ENCODE results near the gene TPRG1.

DNA sequence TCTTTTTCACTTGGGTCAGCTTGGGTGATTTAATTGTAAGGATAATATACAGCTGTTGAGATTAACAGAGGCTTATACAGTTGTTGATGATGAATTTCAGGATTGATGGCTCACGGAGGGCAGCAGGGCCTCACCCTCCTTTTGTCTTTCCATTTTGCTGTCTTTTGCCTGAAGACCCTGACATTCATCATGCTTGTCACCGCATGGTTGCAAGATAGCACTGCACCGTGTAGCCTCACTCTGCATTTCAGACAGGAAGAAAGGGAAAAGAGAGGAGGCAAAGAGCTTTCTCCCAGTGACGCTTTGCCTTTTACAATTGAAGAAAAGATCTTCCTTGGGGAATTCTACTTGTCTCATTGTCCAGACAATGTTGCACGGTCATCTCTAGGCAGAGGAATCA lies 115.1 kb downstream of the TPRG1 start:
- TF ChIP-seq CTCF (IDR thresholded peaks at IDR 0.05; ENCODE audit: poor library complexity) (no peak), EZH2phosphoT487 (IDR thresholded peaks at IDR 0.05; ENCODE audit: low read depth, severe bottlenecking, unreplicated experiment) (no peak), EZH2 (IDR thresholded peaks at IDR 0.05; ENCODE audit: borderline replicate concordance) (no peak)

Measured in hepatocyte (in vitro differentiated cells).